IPS DF 4.7 (cell line): ENCODE data around the gene ITIH3.

ENCODE experiments used
- DNase-seq: peaks from one replicate; pipeline ENCODE4 v3.0.0-alpha.2; 2013; ENCODE audit warnings: low spot score; ENCODE audit errors: extremely low read depth

ITIH3 gene

GRCh38 chr3:52792961-52793695, 1.5 kb upstream of the ITIH3 start:
- no peak for DNase-seq

GRCh38 chr3:52793702-52794611, 639 bp upstream of the ITIH3 start:
- DNase-seq: no peak

- DNase-seq: no peak
Observed at GRCh38 chr3:52795298-52795900, 803 bp downstream of the ITIH3 start.

DNA sequence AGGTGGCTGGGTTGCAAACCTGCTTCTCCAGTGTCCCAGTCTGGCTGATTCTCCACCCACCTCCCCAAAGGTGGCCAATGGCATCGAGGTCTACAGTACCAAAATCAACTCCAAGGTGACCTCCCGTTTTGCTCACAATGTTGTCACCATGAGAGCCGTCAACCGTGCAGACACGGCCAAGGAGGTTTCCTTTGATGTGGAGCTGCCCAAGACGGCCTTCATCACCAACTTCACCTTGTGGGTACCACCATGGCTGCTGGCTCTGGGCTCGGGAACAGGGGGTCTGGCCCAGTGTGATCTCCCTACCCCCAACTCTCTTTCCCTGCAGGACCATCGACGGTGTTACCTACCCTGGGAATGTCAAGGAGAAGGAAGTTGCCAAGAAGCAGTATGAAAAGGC, 1.8 kb downstream of the ITIH3 start:
- no peak for DNase-seq

GRCh38 chr3:52798376-52798977, 3.9 kb downstream of the ITIH3 start:
- no peak for DNase-seq

DNA sequence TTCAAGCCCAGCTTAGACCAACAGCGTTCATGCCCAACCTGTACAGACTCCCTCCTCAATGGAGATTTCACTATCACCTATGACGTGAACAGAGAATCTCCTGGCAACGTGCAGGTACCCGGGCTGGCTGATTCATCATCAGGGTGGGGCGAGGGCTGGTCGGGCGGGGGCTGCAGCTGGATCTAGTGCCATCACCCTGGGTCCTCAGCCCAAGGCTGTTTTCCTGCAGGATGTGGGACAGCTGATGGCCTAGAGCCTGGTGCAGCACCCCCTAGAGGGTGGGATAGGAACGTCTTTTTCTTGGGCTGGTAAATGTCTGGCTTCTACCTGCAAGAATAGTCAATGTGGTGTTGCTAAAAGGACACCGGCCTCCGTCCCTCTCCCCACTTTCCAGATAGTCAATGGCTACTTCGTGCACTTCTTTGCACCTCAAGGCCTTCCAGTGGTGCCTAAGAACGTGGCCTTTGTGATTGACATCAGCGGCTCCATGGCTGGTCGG, 4.4 kb downstream of the ITIH3 start:
- no peak for DNase-seq

- DNase-seq: no peak
Observed at GRCh38 chr3:52800079-52800478, 5.5 kb downstream of the ITIH3 start.

- no peak for DNase-seq
Observed at GRCh38 chr3:52801839-52802238, 7.2 kb downstream of the ITIH3 start.

- DNase-seq: no peak
Observed at GRCh38 chr3:52805270-52806039, 10.9 kb downstream of the ITIH3 start.

- DNase-seq: no peak
Observed at GRCh38 chr3:52809149-52809548, 14.6 kb downstream of the ITIH3 start.

DNA sequence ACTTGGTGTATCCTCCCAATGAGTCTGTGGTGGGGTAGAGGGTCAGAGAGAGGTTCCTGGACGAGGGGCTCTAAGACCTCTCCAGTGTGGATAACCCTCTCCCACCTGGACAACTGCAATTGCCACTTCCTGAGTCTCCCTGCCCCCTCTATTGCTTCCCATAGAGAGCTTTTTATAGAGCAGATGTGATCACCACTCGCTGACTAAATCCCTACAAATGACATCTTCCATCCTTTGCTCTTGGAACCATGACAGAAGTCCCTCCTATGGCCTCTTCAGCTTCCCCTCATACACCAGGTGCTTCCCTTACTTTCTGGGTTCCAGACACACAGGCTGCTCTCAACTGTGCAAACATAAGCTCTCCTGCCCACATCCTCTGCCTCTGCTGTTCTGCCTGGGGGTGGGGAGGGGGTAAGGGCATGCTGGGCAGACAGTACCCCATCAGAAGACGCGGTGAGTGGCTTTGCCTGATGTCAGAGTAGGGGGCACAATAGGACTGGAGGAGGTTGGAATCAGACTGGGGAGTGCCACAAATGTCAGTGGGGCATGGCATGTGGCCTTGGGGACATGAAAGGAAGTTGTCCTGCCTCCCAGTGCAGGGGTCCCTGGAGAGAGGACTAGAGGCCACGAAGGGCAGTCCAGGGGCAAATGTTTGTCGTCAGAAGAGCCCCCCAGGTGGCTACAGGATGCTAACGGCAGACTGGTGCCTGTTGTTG, 15.2 kb downstream of the ITIH3 start:
- DNase-seq: no peak

- no peak for DNase-seq
Observed at GRCh38 chr3:52810923-52811322, 16.3 kb downstream of the ITIH3 start.

DNA sequence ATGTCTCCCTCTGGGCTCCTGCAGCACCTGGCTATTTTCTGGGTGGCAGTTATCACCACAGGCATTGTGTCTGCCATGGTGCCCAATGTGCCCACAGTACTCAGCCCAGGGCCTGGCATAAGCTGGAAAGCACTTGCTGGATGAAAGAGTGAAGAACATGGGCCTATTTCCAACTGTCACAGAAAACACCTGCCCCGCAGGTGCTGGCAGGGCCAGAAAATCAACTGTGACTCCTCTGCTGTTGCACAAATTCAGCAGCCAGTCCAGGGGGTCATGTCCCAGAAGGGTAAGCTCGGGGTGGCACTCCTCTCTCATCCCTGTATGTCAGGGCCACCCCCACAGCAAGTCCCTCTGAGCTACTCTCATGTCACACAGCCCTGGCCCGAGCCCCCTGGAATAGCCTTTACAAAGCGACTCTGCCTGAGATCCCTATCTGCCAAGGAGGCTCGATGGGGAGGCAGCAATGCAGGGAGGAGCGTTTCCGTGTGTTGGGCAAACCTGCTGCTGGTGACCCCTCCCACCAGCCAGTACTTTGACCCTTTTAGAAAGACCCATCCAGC, 16.9 kb downstream of the ITIH3 start:
- DNase-seq: no peak

DNA sequence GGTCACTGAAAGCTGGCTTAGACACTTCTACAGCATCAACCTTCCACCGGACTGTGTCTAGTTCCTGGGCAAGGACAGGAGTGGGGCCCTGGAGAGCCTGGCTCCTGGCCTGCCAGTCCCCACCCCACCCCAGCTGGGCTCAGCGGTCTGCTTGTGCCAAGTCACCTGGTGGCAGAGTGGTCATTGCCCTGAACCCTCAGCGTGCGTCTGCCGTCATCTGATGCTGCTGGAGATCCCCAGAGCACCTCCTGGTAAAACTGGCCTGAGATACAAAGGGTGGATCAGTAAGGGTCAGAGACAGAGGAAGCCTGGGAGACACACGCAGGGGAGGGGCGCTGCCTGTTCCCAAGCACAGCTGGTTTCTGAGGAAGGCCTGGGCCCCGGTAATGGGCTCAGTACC, 19.2 kb downstream of the ITIH3 start:
- no peak for DNase-seq

- no peak for DNase-seq
Observed at GRCh38 chr3:52816199-52816598, 21.6 kb downstream of the ITIH3 start.

DNA sequence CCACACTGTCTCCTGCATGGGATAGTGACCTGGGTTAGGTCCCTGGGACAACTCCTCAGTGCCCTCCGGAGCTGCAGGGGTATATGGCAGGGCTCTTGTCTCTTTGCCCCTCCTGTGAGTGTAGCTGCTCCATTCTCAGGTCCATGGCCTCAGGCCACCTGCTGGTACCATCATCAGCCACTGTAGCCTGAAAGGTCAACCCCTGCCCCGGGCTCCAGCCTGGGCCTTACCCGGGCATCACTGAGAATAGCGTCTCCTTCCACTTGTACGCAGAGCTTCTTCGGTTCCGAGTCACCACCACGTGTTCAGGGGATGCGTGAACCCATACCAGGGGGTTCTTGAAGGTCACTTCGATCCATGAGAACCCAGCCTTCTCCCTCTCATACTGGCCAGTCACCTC, 22.1 kb downstream of the ITIH3 start:
- DNase-seq: no peak

GRCh38 chr3:52817221-52817620, 22.6 kb downstream of the ITIH3 start:
- no peak for DNase-seq

GRCh38 chr3:52817860-52818259, 23.3 kb downstream of the ITIH3 start:
- DNase-seq: no peak

DNA sequence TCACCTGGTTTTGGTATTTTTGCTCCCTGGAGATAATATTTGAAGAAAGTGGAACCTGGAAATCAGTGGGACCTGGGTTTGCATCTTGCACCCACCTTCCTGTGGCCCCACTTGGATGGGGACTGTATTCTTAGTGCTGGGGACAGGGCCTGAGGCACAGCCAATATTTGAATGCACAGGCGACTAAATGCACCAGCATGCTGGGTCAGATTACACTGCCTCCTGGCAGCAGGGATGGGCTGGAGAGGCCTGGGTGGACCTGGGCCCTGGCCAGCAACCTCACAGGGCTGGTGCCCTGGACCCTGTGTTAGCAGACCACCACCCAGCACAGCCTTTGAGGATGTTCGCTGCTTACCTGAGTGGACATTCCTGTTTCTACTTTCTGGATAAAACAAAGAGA, 25.3 kb downstream of the ITIH3 start:
- no peak for DNase-seq

DNA sequence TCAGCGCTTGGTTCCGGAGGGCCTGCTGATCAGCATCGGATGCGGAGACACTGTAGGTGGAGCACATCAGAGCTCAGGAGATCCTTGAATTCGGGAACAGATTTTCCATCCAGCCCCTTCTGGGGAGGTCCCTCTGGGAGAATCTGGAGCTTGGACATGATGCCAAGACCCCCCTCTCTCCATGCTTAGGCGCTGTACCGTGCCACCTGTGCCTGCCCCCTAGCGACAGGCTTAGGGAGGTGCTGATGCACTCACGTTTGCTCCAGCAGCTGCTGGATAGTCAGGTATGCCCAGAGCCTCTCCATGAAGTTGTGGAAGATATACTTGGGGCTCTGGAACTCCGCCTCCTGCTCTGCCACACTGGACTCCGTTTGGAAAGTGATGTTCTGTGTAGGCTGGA, 26.1 kb downstream of the ITIH3 start:
- DNase-seq: no peak
